H54 (cell line): Measurements from ENCODE around the gene WASF2.

Experiments used
- DNase-seq: peaks from one replicate; pipeline ENCODE4 v3.0.0; 2011; ENCODE audit warnings: low spot score, mixed read lengths; ENCODE audit not compliant: insufficient read length
- FAIRE-seq: peaks from 3 replicates; lab custom pipeline; 2011; peaks lifted over from hg19 to GRCh38; lab: Jason Lieb, UNC
- POLR2A ChIP-seq: IDR thresholded peaks from 2 replicates; pipeline ENCODE4 v1.6.1; 2011; ENCODE audit warnings: low read depth, mild to moderate bottlenecking, low read length

Gene WASF2

DNA sequence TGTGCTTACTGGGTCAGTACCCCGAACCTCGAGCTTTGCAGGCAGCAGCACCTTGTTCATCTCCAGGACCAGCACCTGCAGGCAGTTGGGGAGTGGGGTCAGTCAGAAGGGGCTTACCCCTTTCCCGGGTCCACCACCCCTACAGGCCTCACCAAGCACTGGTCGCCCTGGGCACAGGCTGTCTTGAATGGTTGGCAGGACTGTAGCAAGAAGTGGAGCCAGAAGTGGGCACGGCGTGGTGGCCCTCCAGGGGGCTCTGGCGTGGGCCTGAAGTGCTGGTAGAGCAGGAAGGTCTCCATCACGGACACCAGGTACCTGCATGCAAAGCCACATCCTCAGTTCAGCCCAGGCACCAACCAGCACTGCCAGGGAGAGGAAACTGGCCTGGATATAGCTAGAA lies 128.4 kb downstream of the WASF2 start:
- no peak for TF ChIP-seq POLR2A
- DNase-seq (no peak), FAIRE-seq (no peak)

DNA sequence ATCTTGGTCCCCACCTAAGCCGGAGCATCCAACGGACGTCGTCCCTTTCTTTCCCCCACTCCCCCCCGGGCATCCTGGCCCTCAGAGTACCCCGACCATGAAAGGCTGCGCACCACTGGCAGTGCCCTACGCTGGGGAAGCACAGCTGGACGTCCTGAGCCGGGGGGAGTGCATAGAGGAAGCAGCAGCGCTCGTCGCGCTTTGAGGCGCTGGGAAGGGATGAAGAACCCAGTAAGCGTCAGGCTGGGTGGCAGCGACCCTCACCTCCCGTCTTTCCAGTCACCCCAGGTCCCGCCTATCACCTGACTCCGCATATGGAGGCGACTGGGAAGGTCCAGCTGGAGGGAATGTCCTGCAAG lies 128.9 kb downstream of the WASF2 start:
- TF ChIP-seq POLR2A: no peak
- FAIRE-seq: no peak
- DNase-seq: no peak

DNA sequence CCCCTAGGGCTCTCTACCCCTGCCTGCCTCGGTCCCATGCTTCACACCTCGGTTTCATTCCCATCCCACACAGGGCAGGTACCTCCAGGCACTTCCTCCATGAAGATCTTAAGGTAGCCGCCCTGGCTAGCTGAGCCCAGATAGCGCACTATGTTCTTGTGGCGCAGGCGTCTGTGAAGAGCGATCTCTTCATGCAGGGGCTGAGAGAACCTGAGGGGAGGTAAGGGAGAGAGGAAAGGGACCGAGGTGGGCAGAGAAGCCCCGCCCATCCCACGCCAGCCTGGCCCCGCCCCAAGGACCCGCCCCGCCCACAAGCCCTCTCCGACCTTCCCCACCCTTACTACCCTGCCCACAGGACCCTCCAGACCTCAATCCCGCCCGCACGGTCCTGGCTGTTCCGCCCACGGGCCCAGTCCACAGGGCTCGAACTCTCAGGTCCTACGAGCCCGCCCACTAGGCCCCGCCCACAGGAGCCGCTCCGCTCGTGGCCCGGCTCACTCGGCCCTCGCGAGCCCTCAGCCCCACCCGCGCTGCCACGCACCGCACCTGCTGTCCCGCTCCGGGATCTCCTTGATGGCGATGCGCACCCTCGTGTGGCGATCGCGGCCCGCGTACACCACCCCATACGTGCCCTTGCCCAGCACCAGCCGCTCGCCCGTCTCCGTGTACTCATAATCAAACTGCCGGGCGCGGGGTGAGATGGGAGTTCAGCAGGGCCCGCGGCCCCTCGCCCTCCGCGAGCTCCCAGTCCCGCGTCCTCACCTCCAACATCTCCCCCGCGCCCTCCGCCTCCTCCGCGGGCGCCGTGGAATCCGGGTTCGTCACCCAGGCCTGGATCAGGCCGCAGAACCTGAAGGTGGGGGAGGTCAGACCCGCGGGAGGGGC lies 129.6 kb downstream of the WASF2 start:
- DNase-seq: no peak
- no peak for FAIRE-seq
- no peak for TF ChIP-seq POLR2A

DNA sequence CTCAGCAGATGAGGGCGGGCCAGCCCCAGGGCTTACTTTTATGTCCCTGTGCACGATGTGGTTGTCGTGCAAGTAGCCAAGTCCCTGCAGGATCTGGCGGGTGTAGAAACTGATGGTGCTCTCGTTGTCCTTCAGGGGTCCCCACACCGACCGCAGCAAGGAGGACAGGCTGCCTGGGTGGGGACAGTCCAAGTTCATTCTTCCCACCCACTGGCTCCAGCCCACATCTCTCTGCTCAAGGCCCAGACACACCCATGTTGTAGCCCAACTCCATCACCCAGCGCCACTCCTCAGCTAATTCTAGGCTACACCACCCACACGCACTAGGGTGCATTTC lies 130.2 kb downstream of the WASF2 start:
- FAIRE-seq (no peak), DNase-seq (no peak)
- no peak for TF ChIP-seq POLR2A

DNA sequence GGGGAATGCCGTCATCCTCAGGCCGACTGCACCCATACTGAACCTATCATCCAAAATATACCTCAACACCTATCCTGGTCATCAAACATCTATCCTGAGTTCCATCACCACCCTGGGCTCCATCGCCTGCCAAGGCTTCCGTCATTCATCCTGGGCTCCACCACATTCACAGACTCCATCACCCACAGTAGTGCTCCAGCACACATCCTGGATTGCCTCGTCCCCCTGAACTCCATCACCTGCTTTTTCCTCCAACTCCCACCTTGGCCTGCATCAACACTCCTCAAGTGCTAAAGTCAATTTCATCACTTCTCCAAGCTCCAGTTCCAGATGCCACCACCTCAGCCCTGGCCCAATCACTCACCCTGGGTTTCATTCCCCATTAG lies 131.0 kb downstream of the WASF2 start:
- DNase-seq (no peak), FAIRE-seq (no peak)

DNA sequence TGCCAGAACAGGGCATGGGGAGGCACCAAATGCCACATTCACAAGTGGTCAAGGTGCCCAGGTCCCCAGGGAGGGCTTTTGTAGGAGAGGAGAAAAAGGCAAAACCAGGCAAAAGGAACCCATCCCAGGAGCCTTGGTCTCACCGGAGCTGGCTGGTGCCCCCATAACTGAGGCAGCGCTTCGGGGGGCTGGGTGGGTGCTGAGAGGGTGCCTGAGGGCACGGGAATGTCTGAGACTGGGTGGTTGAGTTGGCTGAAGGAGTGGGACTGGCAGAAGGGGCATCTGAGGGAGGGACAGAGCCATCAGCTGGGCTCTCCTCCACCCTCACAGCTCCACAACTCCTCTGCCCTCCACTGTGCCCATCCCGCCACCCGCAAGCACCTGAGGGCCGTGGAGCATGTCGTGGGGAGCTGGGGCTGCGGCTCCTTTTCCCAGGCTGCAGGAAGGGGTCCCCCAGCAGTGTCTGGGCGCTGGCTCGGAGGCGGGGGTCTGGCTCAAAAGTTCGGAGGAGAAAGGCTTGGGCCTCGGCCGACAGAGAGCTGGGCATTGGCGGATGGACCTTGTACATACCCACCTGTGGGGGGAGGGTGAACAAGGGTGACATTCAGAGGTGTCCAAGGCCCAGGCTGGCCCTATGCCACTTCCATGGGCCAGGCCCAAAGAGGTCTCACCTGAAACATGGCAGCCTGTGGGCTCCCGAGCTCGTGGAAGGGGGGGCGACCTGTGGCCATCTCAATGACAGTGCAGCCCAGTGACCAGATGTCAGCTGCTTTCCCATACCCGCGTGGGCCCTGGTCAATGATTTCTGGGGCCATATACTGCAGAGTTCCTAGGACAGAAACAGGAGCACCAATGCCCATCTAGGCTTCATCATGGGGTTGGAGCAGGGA lies 131.7 kb downstream of the WASF2 start:
- no peak for DNase-seq
- no peak for FAIRE-seq
- no peak for TF ChIP-seq POLR2A

More for the DNA sequence above, 131.0 kb downstream of the WASF2 start:
- no peak for TF ChIP-seq POLR2A

DNA sequence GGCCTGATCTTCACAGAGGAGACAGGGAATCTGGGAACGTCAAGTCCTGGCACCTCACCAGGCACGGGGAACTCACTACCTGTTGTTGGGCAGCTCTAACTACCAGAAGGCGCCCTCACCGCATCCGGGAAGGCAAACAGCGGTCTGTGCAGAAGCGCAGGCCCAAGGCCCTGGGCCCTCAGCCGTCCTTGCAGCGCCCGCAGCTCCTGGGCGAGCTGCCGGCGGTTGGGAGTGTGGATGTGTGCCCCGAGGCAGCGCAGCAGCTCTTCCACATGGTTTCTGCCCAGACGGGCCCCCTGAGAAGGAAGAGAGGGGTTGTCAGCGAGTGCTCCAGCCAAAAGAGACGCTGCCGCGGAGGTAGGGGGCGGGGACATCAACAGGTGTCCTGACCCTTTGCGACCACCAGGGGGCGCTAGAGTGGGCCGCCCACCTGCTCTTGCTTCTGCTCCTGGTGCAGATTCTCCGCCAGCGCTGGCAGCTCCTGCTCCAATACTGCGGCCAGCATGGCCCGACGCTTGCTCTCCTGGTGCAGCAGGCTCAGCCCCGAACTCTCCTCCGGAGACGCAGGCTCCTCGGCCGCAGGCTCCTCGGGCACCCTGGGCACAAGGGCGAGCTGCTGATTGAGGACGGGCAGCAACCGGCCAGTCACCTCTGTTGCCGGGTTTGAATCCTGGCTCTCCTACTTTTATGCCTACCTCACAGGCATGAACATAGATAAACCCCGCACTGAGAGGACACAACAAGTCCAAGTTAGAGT lies 132.5 kb downstream of the WASF2 start:
- no peak for TF ChIP-seq POLR2A
- DNase-seq: peak; percentile 68
- FAIRE-seq: no peak

DNA sequence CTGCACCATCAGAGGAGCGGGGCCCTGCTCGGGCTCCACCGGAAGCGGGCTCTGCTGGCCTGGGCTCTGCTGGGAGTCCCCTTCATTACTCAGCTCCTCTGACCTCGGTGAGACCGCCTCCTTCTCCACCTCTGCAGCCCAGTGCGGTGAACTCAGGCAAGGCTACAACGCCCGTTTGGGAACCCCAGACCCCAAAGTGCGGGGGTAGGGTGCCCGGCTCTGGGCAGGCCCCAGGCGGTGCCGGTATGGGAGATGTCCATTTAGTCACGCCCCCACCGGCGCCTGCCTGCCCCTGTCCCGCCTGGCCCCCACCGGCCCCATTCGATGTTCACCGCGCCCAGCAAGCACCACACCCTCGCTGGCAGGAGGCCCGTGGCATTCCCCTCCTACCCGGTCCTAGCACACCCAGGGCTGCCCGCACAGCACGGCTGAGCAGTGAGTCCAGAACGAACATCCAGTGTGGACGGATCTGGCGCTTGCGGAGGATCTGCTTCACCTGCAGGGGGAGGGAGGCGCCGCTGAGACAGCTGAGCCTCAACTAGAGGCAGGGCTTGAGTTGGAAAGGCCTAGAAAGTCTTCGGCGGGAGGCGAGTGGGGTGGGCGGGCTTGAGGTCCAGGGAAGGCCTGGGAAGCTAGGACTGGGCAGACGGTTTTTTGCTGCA lies 133.2 kb downstream of the WASF2 start:
- TF ChIP-seq POLR2A: no peak
- DNase-seq: no peak
- FAIRE-seq: no peak

DNA sequence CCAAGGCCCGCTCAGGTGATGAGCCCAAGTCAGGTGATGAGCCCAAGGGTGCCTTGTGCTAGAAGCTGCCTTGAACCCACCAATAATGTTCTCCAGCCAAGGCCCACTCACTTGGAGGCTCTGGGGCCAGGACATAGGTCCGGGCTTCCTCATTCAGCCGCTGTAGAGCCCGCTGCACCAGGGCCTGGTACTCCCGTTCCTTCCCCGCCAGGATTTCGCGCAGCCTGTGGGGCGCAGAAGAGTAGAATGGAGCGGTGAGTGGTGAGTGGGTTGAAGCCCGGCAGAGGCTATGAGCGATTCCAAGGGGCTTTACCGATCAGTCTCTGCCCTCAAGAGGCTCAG lies 133.7 kb downstream of the WASF2 start:
- FAIRE-seq: no peak
- DNase-seq: no peak
- no peak for TF ChIP-seq POLR2A

DNA sequence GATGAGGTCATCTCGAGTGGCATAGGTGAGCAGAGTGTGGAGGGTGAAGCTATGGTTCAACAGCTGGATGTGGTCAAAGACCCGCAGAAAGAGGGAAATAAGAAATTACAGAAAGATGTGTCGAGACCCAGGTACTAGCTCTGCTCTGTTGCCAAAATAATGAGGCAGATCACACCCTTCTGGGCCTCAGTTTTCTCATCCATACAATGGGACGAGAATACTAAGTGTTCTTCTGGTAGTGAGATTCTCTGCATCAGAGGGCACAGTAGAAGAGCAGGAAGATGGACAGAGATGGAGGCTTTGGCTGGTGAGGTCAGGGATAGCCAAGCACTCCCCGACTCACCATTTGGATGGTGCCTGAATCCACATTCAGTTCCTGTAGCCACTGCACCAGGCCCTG lies 134.3 kb downstream of the WASF2 start:
- FAIRE-seq: no peak

More for the DNA sequence above, 134.3 kb downstream of the WASF2 start:
- no peak for DNase-seq
- TF ChIP-seq POLR2A: no peak
